ENCODE data around the gene GALNT17. TPM values are rescaled to one million over a fixed set of nuclear protein-coding genes. Genes with fewer than 3 reads are reported as not detected.
"Not testable (repeated sequence)": the region's sequence is repeated elsewhere in the genome, so short reads cannot be mapped to it uniquely, and the experiment has no call there.

GALNT17 gene
- total RNA-seq, 2 donors from 2014 or later, result 0.82 to 4.0 TPM

GRCh38 chr7:71208881-71209280, 76.9 kb downstream of the GALNT17 start:
- DNase-seq (ENCODE audit: low spot score), result no peak
- H3K27ac ChIP-seq, result no peak overlapping the region
- H3K9me3 ChIP-seq, result peaks cover 0 to 9% of the 10 kb centered on the region in 2 donors
- TF ChIP-seq, protein P1, sequence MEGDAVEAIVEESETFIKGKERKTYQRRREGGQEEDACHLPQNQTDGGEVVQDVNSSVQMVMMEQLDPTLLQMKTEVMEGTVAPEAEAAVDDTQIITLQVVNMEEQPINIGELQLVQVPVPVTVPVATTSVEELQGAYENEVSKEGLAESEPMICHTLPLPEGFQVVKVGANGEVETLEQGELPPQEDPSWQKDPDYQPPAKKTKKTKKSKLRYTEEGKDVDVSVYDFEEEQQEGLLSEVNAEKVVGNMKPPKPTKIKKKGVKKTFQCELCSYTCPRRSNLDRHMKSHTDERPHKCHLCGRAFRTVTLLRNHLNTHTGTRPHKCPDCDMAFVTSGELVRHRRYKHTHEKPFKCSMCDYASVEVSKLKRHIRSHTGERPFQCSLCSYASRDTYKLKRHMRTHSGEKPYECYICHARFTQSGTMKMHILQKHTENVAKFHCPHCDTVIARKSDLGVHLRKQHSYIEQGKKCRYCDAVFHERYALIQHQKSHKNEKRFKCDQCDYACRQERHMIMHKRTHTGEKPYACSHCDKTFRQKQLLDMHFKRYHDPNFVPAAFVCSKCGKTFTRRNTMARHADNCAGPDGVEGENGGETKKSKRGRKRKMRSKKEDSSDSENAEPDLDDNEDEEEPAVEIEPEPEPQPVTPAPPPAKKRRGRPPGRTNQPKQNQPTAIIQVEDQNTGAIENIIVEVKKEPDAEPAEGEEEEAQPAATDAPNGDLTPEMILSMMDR (IDR thresholded peaks at IDR 0.05), result no peak
- no peak overlapping the region for H3K4me3 ChIP-seq
- H3K27me3 ChIP-seq, result no peaks in the 10 kb centered on the region
- H3K36me3 ChIP-seq, result no peaks in the 10 kb centered on the region
- H3K4me1 ChIP-seq, result no peaks in the 10 kb centered on the region

DNA sequence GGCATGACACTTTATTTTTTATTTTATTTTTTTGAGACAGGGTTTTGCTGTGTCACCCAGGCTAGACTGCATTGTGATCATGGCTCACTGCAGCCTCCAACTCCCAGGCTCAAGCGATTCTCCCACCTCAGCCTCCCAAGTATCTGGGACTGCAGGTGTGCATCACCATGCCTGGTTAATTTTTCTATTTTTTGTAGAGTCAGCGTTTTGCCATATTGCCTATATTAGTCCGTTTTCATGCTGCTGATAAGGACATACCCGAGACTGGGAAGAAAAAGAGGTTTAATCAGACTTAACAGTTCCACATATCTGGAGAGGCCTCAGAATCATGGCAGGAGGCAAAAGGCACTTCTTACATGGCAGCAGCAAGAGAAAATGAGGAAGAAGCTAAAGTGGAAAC, 77.5 kb downstream of the GALNT17 start:
- not testable (repeated sequence) for H3K4me1 ChIP-seq; DNase-seq (ENCODE audit: low spot score); H3K27me3 ChIP-seq; H3K9me3 ChIP-seq; H3K4me3 ChIP-seq; H3K36me3 ChIP-seq; H3K27ac ChIP-seq

DNA sequence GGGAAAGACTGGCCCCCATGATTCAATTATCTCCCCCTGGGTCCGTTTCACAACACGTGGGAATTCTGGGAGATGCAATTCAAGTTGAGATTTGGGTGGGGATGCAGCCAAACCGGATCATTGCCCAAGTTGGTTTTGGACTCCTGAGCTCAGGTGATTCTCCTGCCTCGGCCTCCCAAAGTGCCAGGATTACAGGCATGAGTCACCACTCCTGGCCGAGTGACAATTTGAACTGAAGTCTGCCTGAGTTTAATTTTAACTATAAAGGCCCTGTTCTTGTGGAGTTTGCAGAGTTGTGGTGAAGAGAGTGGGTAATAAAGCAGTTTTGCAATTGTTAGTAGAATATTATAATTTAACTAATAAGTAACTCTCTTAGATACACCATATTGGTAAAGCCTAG, 78.3 kb downstream of the GALNT17 start:
- Histone ChIP-seq H3K36me3 (no peaks in the 10 kb centered on the region), H3K9me3 (no peaks in the 10 kb centered on the region), H3K27ac (no peak overlapping the region), H3K27me3 (no peaks in the 10 kb centered on the region), H3K4me3 (no peak overlapping the region), H3K4me1 (no peaks in the 10 kb centered on the region)
- TF ChIP-seq, protein P1 (IDR thresholded peaks at IDR 0.05), result no peak
- no peak for DNase-seq (ENCODE audit: low spot score)

DNA sequence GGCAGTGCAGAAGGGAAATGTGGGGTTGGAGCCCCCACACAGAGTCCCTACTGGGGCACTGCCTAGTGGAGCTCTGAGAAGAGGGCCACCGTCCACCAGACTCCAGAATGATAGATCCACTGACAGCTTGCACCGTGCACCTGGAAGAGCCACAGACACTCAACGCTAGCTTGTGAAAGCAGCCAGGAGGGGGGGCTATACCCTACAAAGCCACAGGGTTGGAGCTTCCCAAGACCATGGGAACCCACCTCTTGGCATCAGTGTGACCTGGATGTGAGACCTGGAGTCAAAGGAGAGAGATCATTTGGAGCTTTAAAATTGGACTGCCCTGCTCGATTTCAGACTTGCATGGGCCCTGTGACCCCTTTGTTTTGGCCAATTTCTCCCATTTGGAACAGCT, 80.5 kb downstream of the GALNT17 start:
- H3K27ac ChIP-seq; H3K27me3 ChIP-seq; DNase-seq (ENCODE audit: low spot score); H3K4me3 ChIP-seq; H3K9me3 ChIP-seq; H3K36me3 ChIP-seq; H3K4me1 ChIP-seq: not testable (repeated sequence)

GRCh38 chr7:71216211-71216610, 84.3 kb downstream of the GALNT17 start:
- Histone ChIP-seq H3K27ac (no peak overlapping the region), H3K9me3 (peaks cover 0 to 12% of the 10 kb centered on the region in 2 donors), H3K4me3 (no peak overlapping the region), H3K27me3 (no peaks in the 10 kb centered on the region), H3K36me3 (no peaks in the 10 kb centered on the region), H3K4me1 (no peaks in the 10 kb centered on the region)
- DNase-seq (ENCODE audit: low spot score), result no peak
- TF ChIP-seq, protein P1 (IDR thresholded peaks at IDR 0.05), result no peak

DNA sequence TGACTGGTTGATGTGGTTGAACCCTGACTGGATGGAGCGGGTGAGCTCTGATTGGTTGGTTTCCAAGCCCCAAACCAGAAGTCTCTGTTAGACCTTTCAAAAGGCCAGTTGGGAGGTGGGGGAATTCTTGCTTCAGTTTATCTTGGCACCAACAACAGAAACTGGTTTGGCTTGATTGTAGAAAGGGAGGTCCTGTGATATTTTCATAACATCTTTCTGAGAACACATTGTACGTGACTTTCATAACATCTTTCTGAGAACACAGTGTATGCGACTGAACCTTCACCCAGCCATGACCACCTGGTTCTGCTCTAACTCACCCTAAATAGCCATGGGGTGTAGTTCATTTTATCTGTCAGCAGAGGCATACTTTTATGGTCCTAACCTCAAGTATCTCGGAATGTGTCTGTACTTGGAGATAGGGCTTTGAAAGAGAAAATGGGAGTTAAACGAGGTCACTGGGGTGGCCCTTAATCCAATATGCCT, 88.3 kb downstream of the GALNT17 start:
- Histone ChIP-seq H3K9me3 (peaks cover 0 to 12% of the 10 kb centered on the region in 2 donors), H3K27ac (no peak overlapping the region), H3K4me1 (no peaks in the 10 kb centered on the region), H3K36me3 (no peaks in the 10 kb centered on the region), H3K27me3 (no peaks in the 10 kb centered on the region), H3K4me3 (no peak overlapping the region)
- TF ChIP-seq, protein P1 (IDR thresholded peaks at IDR 0.05), result no peak
- no peak for DNase-seq (ENCODE audit: low spot score)

GRCh38 chr7:71221049-71221448, 89.1 kb downstream of the GALNT17 start:
- H3K4me3 ChIP-seq, result no peak overlapping the region
- no peaks in the 10 kb centered on the region for H3K4me1 ChIP-seq
- H3K36me3 ChIP-seq, result no peaks in the 10 kb centered on the region
- H3K9me3 ChIP-seq, result peaks cover 0 to 12% of the 10 kb centered on the region in 2 donors
- TF ChIP-seq, protein P1 (IDR thresholded peaks at IDR 0.05), result no peak
- no peaks in the 10 kb centered on the region for H3K27me3 ChIP-seq
- no peak overlapping the region for H3K27ac ChIP-seq
- DNase-seq (ENCODE audit: low spot score), result no peak
